ENCODE measurements around the gene CYB5D1. TPM values are rescaled to one million over a fixed set of nuclear protein-coding genes. Genes with fewer than 3 reads are reported as not detected.

CYB5D1 gene
- total and polyA plus RNA-seq, 9 donors = 5.9 to 9.3 (median 7.3) TPM

GRCh38 chr17:7875804-7876370, 18.1 kb downstream of the CYB5D1 start:
- H3K4me3 ChIP-seq (ENCODE audit: low read length) = no peak overlapping the region
- no peaks in the 10 kb centered on the region for H3K9me3 ChIP-seq (replicated peaks; ENCODE audit: control insufficient read depth, low read depth, low read length)
- 80% methylated on average over 1 of the region's 2 CpGs for WGBS (ENCODE audit: insufficient coverage)
- no peak overlapping the region for H3K27ac ChIP-seq (ENCODE audit: low read length)
- no peaks in the 10 kb centered on the region for H3K4me1 ChIP-seq (ENCODE audit: control insufficient read depth, insufficient read depth, low read length)
- peaks cover 37% of the 10 kb centered on the region for H3K36me3 ChIP-seq (ENCODE audit: control insufficient read depth, insufficient read depth, low read length)
- no peaks in the 10 kb centered on the region for H3K27me3 ChIP-seq (ENCODE audit: control insufficient read depth, insufficient read depth, low read length)
- no peak for DNase-seq

- no peaks in the 10 kb centered on the region for H3K9me3 ChIP-seq (replicated peaks; ENCODE audit: control insufficient read depth, low read depth, low read length)
- no peak for DNase-seq
- peaks cover 35% of the 10 kb centered on the region for H3K36me3 ChIP-seq (ENCODE audit: control insufficient read depth, insufficient read depth, low read length)
- no peak overlapping the region for H3K4me3 ChIP-seq (ENCODE audit: low read length)
- 95% methylated on average over 7 of the region's 7 CpGs for WGBS (ENCODE audit: insufficient coverage)
- H3K27me3 ChIP-seq (ENCODE audit: control insufficient read depth, insufficient read depth, low read length) = no peaks in the 10 kb centered on the region
- H3K27ac ChIP-seq (ENCODE audit: low read length) = no peak overlapping the region
- peaks cover 10% of the 10 kb centered on the region for H3K4me1 ChIP-seq (ENCODE audit: control insufficient read depth, insufficient read depth, low read length)
Observed at GRCh38 chr17:7878234-7878633, 20.4 kb downstream of the CYB5D1 start.

GRCh38 chr17:7880076-7880868, 22.5 kb downstream of the CYB5D1 start:
- no peak overlapping the region for H3K4me3 ChIP-seq (ENCODE audit: low read length)
- no CpG with 5 or more reads among the region's 3 CpGs for WGBS (ENCODE audit: insufficient coverage)
- H3K27ac ChIP-seq (ENCODE audit: low read length) = no peak overlapping the region
- H3K4me1 ChIP-seq (ENCODE audit: control insufficient read depth, insufficient read depth, low read length) = peaks cover 10% of the 10 kb centered on the region
- no peaks in the 10 kb centered on the region for H3K27me3 ChIP-seq (ENCODE audit: control insufficient read depth, insufficient read depth, low read length)
- DNase-seq = no peak
- H3K36me3 ChIP-seq (ENCODE audit: control insufficient read depth, insufficient read depth, low read length) = peaks cover 24% of the 10 kb centered on the region
- no peaks in the 10 kb centered on the region for H3K9me3 ChIP-seq (replicated peaks; ENCODE audit: control insufficient read depth, low read depth, low read length)

- 25% methylated on average over 7 of the region's 7 CpGs for WGBS (ENCODE audit: insufficient coverage)
- peaks cover 21% of the 10 kb centered on the region for H3K4me1 ChIP-seq (ENCODE audit: control insufficient read depth, insufficient read depth, low read length)
- peaks cover 20% of the 10 kb centered on the region for H3K36me3 ChIP-seq (ENCODE audit: control insufficient read depth, insufficient read depth, low read length)
- H3K4me3 ChIP-seq (ENCODE audit: low read length) = no peak overlapping the region
- DNase-seq = peak; percentile 59
- H3K9me3 ChIP-seq (replicated peaks; ENCODE audit: control insufficient read depth, low read depth, low read length) = no peaks in the 10 kb centered on the region
- H3K27ac ChIP-seq (ENCODE audit: low read length) = no peak overlapping the region
- H3K27me3 ChIP-seq (ENCODE audit: control insufficient read depth, insufficient read depth, low read length) = no peaks in the 10 kb centered on the region
Observed at GRCh38 chr17:7881276-7882054, 23.7 kb downstream of the CYB5D1 start.

GRCh38 chr17:7882068-7882467, 24.3 kb downstream of the CYB5D1 start:
- DNase-seq = no peak
- H3K27ac ChIP-seq (ENCODE audit: low read length) = no peak overlapping the region
- H3K27me3 ChIP-seq (ENCODE audit: control insufficient read depth, insufficient read depth, low read length) = no peaks in the 10 kb centered on the region
- H3K9me3 ChIP-seq (replicated peaks; ENCODE audit: control insufficient read depth, low read depth, low read length) = no peaks in the 10 kb centered on the region
- H3K4me3 ChIP-seq (ENCODE audit: low read length) = no peak overlapping the region
- H3K4me1 ChIP-seq (ENCODE audit: control insufficient read depth, insufficient read depth, low read length) = peaks cover 27% of the 10 kb centered on the region
- WGBS (ENCODE audit: insufficient coverage) = no CpG with 5 or more reads among the region's 7 CpGs
- peaks cover 20% of the 10 kb centered on the region for H3K36me3 ChIP-seq (ENCODE audit: control insufficient read depth, insufficient read depth, low read length)

- WGBS (ENCODE audit: insufficient coverage) = no CpG with 5 or more reads among the region's 3 CpGs
- Histone ChIP-seq H3K27ac (ENCODE audit: low read length) (no peak overlapping the region), H3K4me1 (ENCODE audit: control insufficient read depth, insufficient read depth, low read length) (peaks cover 31% of the 10 kb centered on the region)
Observed at GRCh38 chr17:7882629-7883028, 24.8 kb downstream of the CYB5D1 start.

GRCh38 chr17:7883781-7884386, 26.1 kb downstream of the CYB5D1 start:
- peak; percentile 78 for DNase-seq
- peak overlapping the region; percentile 27 for H3K4me3 ChIP-seq (ENCODE audit: low read length)
- H3K27me3 ChIP-seq (ENCODE audit: control insufficient read depth, insufficient read depth, low read length) = no peaks in the 10 kb centered on the region
- peaks cover 20% of the 10 kb centered on the region for H3K36me3 ChIP-seq (ENCODE audit: control insufficient read depth, insufficient read depth, low read length)
- peak overlapping the region; percentile 71 for H3K27ac ChIP-seq (ENCODE audit: low read length)
- H3K9me3 ChIP-seq (replicated peaks; ENCODE audit: control insufficient read depth, low read depth, low read length) = no peaks in the 10 kb centered on the region
- peaks cover 44% of the 10 kb centered on the region for H3K4me1 ChIP-seq (ENCODE audit: control insufficient read depth, insufficient read depth, low read length)
- WGBS (ENCODE audit: insufficient coverage) = no CpG with 5 or more reads among the region's 3 CpGs

More at GRCh38 chr17:7882629-7883028, 24.8 kb downstream of the CYB5D1 start:
- no peak for DNase-seq
- H3K27me3 ChIP-seq (ENCODE audit: control insufficient read depth, insufficient read depth, low read length) = no peaks in the 10 kb centered on the region
- H3K4me3 ChIP-seq (ENCODE audit: low read length) = no peak overlapping the region
- H3K36me3 ChIP-seq (ENCODE audit: control insufficient read depth, insufficient read depth, low read length) = peaks cover 20% of the 10 kb centered on the region
- no peaks in the 10 kb centered on the region for H3K9me3 ChIP-seq (replicated peaks; ENCODE audit: control insufficient read depth, low read depth, low read length)

- DNase-seq = peak; percentile 37
- no peaks in the 10 kb centered on the region for H3K27me3 ChIP-seq (ENCODE audit: control insufficient read depth, insufficient read depth, low read length)
- peak overlapping the region; percentile 95 for H3K27ac ChIP-seq (ENCODE audit: low read length)
- H3K4me1 ChIP-seq (ENCODE audit: control insufficient read depth, insufficient read depth, low read length) = peaks cover 53% of the 10 kb centered on the region
- WGBS (ENCODE audit: insufficient coverage) = under 1% methylated on average over 52 of the region's 100 CpGs
- H3K9me3 ChIP-seq (replicated peaks; ENCODE audit: control insufficient read depth, low read depth, low read length) = no peaks in the 10 kb centered on the region
- H3K4me3 ChIP-seq (ENCODE audit: low read length) = peak overlapping the region; percentile 76
- H3K36me3 ChIP-seq (ENCODE audit: control insufficient read depth, insufficient read depth, low read length) = peaks cover 18% of the 10 kb centered on the region
Observed at GRCh38 chr17:7884581-7885366, 27.0 kb downstream of the CYB5D1 start.

- peak overlapping the region; percentile 76 for H3K4me3 ChIP-seq (ENCODE audit: low read length)
- H3K9me3 ChIP-seq (replicated peaks; ENCODE audit: control insufficient read depth, low read depth, low read length) = no peaks in the 10 kb centered on the region
- H3K4me1 ChIP-seq (ENCODE audit: control insufficient read depth, insufficient read depth, low read length) = peaks cover 59% of the 10 kb centered on the region
- peak; percentile 85 for DNase-seq
- H3K27me3 ChIP-seq (ENCODE audit: control insufficient read depth, insufficient read depth, low read length) = no peaks in the 10 kb centered on the region
- peaks cover 18% of the 10 kb centered on the region for H3K36me3 ChIP-seq (ENCODE audit: control insufficient read depth, insufficient read depth, low read length)
- under 1% methylated on average over 31 of the region's 64 CpGs for WGBS (ENCODE audit: insufficient coverage)
- peak overlapping the region; percentile 95 for H3K27ac ChIP-seq (ENCODE audit: low read length)
Observed at GRCh38 chr17:7885367-7886226, 27.8 kb downstream of the CYB5D1 start.

All from muscle of leg (tissue), 11 donors.